ENCODE results near the gene SLC22A3. TPM values are rescaled to one million over a fixed set of nuclear protein-coding genes. Genes with fewer than 3 reads are reported as not detected.

SLC22A3 gene
- total and polyA plus RNA-seq, 2 experiments from 2014 or later: 34.9 to 40.3 TPM

GRCh38 chr6:160375561-160375949 lies 27.4 kb downstream of the SLC22A3 start:
- no peak overlapping the region for H2AFZ ChIP-seq
- no peak overlapping the region for H3K4me3 ChIP-seq
- H3K4me1 ChIP-seq (ENCODE audit: insufficient read depth): no peaks in the 10 kb centered on the region
- no peaks in the 10 kb centered on the region for H3K9me3 ChIP-seq (ENCODE audit: low read depth)
- no peaks in the 10 kb centered on the region for H3K27me3 ChIP-seq
- no peaks in the 10 kb centered on the region for H3K9me2 ChIP-seq (replicated peaks; ENCODE audit: insufficient read depth)
- H3K79me2 ChIP-seq: peaks cover 6% of the 10 kb centered on the region
- DNase-seq (ENCODE audit: low spot score): no peak
- no peaks in the 10 kb centered on the region for H4K20me1 ChIP-seq (ENCODE audit: insufficient read depth, poor library complexity, severe bottlenecking)
- TF ChIP-seq EZH2phosphoT487 (IDR thresholded peaks at IDR 0.05; ENCODE audit: low read depth, severe bottlenecking, unreplicated experiment): no peak
- TF ChIP-seq EZH2 (IDR thresholded peaks at IDR 0.05; ENCODE audit: borderline replicate concordance): no peak
- no peak for TF ChIP-seq CTCF (IDR thresholded peaks at IDR 0.05; ENCODE audit: poor library complexity)
- no peak overlapping the region for H3K27ac ChIP-seq
- no peak overlapping the region for H3K4me2 ChIP-seq
- H3K36me3 ChIP-seq (replicated peaks; ENCODE audit: insufficient read depth, low read depth): no peaks in the 10 kb centered on the region
- WGBS (ENCODE audit: low lambda C conversion rate, missing lambda C conversion rate): 98% methylated on average over 2 of the region's 2 CpGs

DNA sequence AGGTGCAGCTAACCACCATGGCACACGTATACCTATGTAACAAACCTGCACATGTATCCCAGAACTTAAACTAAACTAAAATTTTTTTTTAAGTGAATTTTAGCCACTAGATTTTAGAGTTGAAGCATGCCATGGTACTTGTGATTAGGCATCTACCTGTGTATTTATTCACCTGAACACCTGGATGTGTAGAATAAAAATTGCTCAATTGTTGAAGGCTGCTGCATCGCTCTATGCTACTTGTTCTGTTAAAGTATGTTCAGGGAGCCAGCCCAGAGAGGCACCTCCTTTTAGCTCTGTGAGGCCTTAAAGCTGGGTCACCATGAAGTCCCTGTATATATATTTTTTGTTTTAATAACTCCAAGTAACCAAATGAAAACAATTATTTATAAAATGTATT lies 28.3 kb downstream of the SLC22A3 start:
- H3K36me3 ChIP-seq (replicated peaks; ENCODE audit: insufficient read depth, low read depth): no peaks in the 10 kb centered on the region
- DNase-seq (ENCODE audit: low spot score): no peak
- H3K4me1 ChIP-seq (ENCODE audit: insufficient read depth): no peaks in the 10 kb centered on the region
- H3K27me3 ChIP-seq: no peaks in the 10 kb centered on the region
- TF ChIP-seq EZH2 (IDR thresholded peaks at IDR 0.05; ENCODE audit: borderline replicate concordance) (no peak), CTCF (IDR thresholded peaks at IDR 0.05; ENCODE audit: poor library complexity) (no peak)
- H4K20me1 ChIP-seq (ENCODE audit: insufficient read depth, poor library complexity, severe bottlenecking): no peaks in the 10 kb centered on the region
- 98% methylated on average over 2 of the region's 2 CpGs for WGBS (ENCODE audit: low lambda C conversion rate, missing lambda C conversion rate)
- H3K79me2 ChIP-seq: peaks cover 6% of the 10 kb centered on the region
- no peaks in the 10 kb centered on the region for H3K9me2 ChIP-seq (replicated peaks; ENCODE audit: insufficient read depth)
- H2AFZ ChIP-seq: no peak overlapping the region
- H3K4me3 ChIP-seq: no peak overlapping the region
- H3K4me2 ChIP-seq: no peak overlapping the region
- H3K9me3 ChIP-seq (ENCODE audit: low read depth): no peaks in the 10 kb centered on the region
- H3K27ac ChIP-seq: no peak overlapping the region

- no peaks in the 10 kb centered on the region for H4K20me1 ChIP-seq (ENCODE audit: insufficient read depth, poor library complexity, severe bottlenecking)
- no peaks in the 10 kb centered on the region for H3K4me1 ChIP-seq (ENCODE audit: insufficient read depth)
Observed at GRCh38 chr6:160378218-160378617, 30.0 kb downstream of the SLC22A3 start.

More at GRCh38 chr6:160378218-160378617, 30.0 kb downstream of the SLC22A3 start:
- Histone ChIP-seq H3K27ac (no peak overlapping the region), H3K4me2 (no peak overlapping the region), H3K4me3 (no peak overlapping the region), H3K9me2 (replicated peaks; ENCODE audit: insufficient read depth) (no peaks in the 10 kb centered on the region), H3K79me2 (no peaks in the 10 kb centered on the region), H3K36me3 (replicated peaks; ENCODE audit: insufficient read depth, low read depth) (no peaks in the 10 kb centered on the region), H3K9me3 (ENCODE audit: low read depth) (no peaks in the 10 kb centered on the region), H3K27me3 (no peaks in the 10 kb centered on the region), H2AFZ (no peak overlapping the region)
- 75% methylated on average over 5 of the region's 5 CpGs for WGBS (ENCODE audit: low lambda C conversion rate, missing lambda C conversion rate)
- DNase-seq (ENCODE audit: low spot score): no peak
- TF ChIP-seq EZH2 (IDR thresholded peaks at IDR 0.05; ENCODE audit: borderline replicate concordance) (no peak), EZH2phosphoT487 (IDR thresholded peaks at IDR 0.05; ENCODE audit: low read depth, severe bottlenecking, unreplicated experiment) (no peak), CTCF (IDR thresholded peaks at IDR 0.05; ENCODE audit: poor library complexity) (no peak)

All from hepatocyte (in vitro differentiated cells).